HG02798 (cell line): Measurements from ENCODE around the gene OTOR.

Source experiments
- ATAC-seq: cut with Tn5 transposase; IDR thresholded peaks from one replicate; pipeline ENCODE4 v1.9.1; 2021; ENCODE audit warnings: mild to moderate bottlenecking; ENCODE audit not compliant: unreplicated experiment, poor library complexity

The OTOR gene

GRCh38 chr20:16748308-16748900, at the start of gene OTOR:
Gene OTOR, plus strand, starts transcription at chr20:16748358. Its CDS starts 44 bp downstream, at chr20:16748402.
- no peak for ATAC-seq

DNA sequence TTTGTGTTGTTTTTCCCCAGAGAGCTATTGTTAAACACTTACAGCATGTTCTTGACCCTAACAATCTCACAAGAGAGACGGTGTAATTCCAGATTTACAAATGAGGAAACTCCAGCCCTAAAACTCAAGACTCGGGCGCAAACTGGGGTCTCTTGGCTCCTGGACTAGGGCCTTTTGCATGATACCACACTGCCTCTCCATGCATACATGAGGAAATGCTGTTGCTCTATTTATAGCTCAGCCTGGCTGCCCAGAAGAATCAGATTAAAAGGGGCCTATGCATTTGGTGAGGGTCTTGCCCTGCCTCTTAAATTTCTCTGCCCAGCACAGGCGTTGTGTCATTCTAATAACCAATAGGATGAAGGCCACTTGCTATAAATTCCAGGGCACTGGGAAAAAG, 48.9 kb upstream of the OTOR start:
- no peak for ATAC-seq

GRCh38 chr20:16701296-16701695, 46.9 kb upstream of the OTOR start:
- ATAC-seq = no peak

DNA sequence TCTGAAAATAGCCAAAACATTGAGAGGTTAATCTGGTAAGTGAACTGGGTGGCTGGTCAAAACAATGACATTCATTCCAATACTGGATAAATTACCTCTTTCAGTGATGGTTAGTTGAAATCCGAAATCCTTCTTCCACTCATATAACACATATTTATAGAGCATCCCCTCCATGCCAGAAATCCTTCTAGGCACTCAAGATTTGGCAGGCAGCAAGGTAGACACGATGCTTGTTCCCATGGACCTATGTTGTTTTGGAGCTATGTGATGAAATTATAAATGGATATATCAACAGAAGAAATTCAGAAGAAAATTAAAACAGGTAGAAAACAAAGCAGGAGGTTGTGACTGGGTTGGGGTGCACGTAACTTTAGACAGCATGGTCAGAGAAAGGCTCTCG, 44.6 kb upstream of the OTOR start:
- ATAC-seq = no peak

DNA sequence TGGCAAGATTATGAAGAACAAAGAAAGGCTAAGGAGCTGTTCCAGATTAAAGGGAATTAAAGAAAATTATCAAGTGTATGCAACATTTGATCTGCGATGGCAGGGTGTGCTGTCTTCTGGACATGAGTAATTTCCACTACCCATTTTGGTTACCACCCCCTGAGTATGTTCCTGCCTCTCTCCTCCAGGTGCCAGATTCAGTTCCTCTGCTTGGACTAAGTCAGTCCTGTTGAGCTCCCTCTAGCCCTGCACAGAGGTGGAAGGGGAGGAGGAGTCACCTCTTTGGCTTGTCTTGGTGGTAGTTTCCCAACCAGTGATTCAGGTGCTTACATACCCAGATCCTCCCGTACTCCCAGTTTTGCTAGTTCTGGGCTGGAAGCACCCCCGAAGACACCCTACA, 40.5 kb upstream of the OTOR start:
- ATAC-seq = peak; percentile 57

GRCh38 chr20:16708602-16709001, 39.6 kb upstream of the OTOR start:
- ATAC-seq = no peak

DNA sequence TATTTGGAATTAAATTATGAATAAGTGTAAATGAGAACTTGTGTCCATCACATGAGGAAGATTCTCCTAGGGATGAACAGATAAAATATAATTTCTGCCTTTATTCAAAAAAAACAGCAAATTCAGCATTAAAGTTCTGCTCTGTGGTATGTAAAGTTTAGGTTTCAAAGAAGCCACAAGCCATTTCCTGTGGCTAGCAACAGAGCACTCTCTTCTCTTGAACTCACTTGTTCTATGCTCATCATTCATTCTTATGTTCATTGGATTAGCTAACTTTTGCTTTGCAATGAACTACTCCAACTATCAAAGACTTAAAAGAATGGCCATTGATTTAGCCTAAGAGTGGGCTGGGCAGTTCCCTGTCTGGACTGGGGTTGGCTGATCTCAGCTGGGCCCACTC, 39.1 kb upstream of the OTOR start:
- peak; percentile 84 for ATAC-seq

DNA sequence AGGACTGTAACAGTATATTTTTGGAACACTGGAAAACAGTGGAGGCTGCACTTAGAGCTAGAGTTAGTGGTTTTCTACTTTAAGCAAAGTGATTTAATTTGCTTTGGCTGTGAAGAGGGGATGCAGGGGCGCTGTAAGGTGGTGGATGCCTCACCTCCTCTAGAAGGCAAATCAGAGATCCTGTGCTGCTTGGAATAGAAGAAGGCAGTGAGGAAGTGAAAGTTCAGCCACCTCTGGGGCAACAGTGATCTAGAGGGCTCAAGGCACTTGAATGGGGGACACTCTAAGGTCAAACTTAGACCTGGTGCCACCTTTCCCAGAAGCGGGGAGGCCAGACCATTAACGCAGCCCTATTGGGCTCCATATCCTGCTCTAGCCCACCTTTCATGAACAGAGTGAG, 37.4 kb upstream of the OTOR start:
- peak; percentile 53 for ATAC-seq

GRCh38 chr20:16711661-16712258, 36.4 kb upstream of the OTOR start:
- no peak for ATAC-seq

GRCh38 chr20:16712511-16712947, 35.6 kb upstream of the OTOR start:
- no peak for ATAC-seq

DNA sequence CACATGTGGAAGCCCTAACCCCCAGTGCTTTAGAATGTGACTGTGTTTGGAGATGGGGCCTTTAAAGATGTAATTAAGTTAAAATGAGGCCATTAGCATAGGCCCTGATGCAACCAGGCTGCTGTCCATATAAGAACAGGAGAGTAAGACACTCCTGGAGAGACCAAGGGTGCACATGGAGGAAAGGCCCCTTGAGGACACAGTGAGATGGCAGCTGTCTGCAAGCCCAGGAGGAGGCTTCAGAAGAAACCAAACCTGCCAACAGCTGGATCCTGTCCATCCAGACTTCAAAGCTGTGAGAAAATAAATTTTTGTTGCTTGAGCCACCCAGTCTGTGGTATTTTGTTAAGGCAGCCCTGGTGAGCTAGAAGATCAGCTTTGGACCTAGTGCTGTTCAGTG, 35.1 kb upstream of the OTOR start:
- ATAC-seq = no peak

DNA sequence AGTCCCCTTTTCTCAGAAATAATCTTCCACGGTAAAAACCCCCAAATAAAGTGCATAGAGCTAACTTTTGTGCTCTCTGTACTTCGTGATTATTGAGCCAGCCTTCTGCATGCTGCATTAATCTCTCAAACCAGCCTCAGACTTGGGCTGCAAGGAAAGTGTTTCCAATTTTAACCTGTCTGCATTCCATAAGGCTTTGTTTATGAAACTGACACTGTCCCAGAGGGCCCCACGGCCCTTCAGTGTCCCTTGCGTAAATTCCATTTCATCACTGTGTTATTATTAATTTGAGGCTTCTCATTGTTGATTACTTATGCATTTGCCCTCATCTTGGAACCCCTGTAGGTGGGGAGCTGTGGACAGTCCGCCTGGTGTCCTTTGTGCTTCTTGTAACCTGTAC, 33.9 kb upstream of the OTOR start:
- ATAC-seq = no peak

- no peak for ATAC-seq
These were observed 33.4 kb upstream of the OTOR start for GRCh38 chr20:16714751-16715150.

GRCh38 chr20:16719421-16719820, 28.7 kb upstream of the OTOR start:
- no peak for ATAC-seq

- no peak for ATAC-seq
These were observed 19.1 kb upstream of the OTOR start for GRCh38 chr20:16729080-16729479.

DNA sequence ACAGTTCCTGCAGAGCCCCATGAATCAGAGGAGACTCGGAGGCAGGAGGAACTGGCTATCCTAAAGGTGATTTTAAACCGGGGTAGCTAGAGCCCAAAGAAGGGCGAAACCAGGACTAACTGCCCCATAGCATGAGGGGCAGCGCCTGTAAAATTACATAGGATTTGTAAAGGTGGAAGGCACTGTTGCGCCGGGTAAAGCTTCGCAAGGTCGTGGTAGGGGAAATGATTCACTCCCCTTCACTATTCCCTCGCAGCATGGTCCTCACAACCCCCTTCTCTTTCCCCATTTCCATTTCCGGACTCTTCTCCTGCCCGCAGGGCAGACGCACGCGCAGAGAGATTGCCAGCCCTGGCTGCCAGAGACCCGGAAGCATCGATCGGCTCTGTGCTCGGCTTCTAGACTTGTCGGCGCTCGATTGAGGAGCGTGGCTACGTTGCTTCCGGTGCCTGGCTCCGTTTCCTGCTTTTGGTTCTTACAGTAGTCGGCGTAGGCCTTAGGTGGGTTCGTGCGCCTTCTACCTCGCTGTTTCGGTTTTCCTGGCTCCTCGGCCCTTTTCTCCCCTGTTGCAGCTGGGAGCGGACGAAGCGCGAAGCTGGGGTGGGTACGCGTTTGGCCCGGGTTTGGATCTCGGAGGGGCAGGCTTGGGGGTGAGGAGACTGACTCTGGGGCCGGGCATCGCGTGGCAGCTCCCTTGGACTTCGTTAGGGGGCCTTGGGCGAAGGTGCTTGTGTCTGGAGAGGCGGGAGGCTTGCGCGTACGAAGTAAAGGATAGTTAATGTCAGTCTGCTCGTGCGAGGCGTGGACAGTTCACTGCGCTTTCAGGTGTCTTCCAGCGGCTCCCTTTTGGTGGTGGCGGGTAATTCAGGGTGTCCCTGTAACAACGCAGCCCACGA, 18.3 kb upstream of the OTOR start, which contains the start of gene SNRPB2:
Gene SNRPB2 (plus strand): TSS at position 462 of the 896 bp plus-strand sequence. CDS start 1,677 bp downstream, outside the sequence.
- ATAC-seq = peak; percentile 100

DNA sequence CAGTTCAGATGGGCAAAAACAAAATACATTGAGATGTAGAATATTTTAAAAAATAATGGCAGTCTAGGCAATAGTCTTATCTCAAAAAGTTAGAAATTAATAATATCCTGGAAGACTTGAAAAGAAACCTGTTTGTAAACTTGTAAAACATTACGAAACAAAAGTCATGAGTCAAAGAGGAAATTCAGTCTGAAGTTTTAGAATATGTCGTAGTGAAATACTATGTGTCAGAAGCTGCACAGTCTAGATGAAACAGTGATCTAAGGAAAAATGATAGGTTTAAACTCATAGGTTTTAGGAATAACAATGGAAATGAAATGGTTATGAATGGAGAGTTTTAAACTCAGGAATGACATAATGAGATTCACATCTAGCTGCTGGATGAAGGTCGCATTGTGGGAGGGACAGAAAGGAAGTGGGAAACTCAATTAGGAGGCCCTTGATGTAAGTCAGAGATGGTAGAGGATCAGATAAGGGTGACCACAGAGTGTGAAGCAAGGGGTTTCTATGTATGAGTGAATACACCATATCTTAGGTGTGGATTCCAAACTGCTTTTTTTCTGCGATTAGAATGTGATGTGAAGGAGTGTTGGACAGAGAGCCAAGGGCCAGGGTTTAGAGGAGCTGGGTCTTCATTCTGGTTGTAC, 15.5 kb upstream of the OTOR start:
- no peak for ATAC-seq

- ATAC-seq = no peak
These were observed 7.6 kb upstream of the OTOR start for GRCh38 chr20:16740365-16741072.

GRCh38 chr20:16744178-16744807, 3.9 kb upstream of the OTOR start:
- ATAC-seq = no peak

GRCh38 chr20:16745204-16745603, 3.0 kb upstream of the OTOR start:
- no peak for ATAC-seq
